ENCODE measurements around the gene CCDC9.
A peak's percentile ranks its signal among the peaks of the same experiment; 100 is the strongest.

CCDC9 gene

GRCh38 chr19:47305309-47305751 is 49.0 kb downstream of the CCDC9 start:
- H3K4me3 ChIP-seq (ENCODE audit: low read depth, low read length): no peak overlapping the region
- DNase-seq (ENCODE audit: low read depth): peak; percentile 46
- TF ChIP-seq, protein P1, sequence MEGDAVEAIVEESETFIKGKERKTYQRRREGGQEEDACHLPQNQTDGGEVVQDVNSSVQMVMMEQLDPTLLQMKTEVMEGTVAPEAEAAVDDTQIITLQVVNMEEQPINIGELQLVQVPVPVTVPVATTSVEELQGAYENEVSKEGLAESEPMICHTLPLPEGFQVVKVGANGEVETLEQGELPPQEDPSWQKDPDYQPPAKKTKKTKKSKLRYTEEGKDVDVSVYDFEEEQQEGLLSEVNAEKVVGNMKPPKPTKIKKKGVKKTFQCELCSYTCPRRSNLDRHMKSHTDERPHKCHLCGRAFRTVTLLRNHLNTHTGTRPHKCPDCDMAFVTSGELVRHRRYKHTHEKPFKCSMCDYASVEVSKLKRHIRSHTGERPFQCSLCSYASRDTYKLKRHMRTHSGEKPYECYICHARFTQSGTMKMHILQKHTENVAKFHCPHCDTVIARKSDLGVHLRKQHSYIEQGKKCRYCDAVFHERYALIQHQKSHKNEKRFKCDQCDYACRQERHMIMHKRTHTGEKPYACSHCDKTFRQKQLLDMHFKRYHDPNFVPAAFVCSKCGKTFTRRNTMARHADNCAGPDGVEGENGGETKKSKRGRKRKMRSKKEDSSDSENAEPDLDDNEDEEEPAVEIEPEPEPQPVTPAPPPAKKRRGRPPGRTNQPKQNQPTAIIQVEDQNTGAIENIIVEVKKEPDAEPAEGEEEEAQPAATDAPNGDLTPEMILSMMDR (IDR thresholded peaks at IDR 0.05; ENCODE audit: low read depth, low read length, missing control alignments): peak; percentile 99

DNA sequence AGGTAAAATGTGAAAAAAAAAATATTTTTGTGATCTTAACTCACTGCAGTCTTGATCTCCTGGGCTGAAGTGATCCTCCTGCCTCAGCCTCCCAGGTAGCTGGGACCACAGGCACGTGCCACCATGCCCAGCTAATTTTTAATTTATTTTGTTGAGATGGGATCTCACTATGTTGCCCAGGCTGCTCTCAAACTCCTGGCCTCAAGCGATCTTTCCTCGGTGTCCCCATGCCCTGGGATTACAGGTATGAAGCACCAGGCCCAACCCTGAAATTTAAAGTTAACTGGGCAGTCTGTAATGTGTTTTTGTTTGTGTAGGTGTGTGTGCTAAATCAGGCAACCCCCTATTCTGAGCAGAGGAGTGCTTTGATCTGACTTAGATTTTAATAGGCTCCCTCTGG is 50.0 kb downstream of the CCDC9 start:
- H3K4me3 ChIP-seq (ENCODE audit: low read depth, low read length): no peak overlapping the region
- no peak for DNase-seq (ENCODE audit: low read depth)
- TF ChIP-seq, protein P1 (IDR thresholded peaks at IDR 0.05; ENCODE audit: low read depth, low read length, missing control alignments): no peak

DNA sequence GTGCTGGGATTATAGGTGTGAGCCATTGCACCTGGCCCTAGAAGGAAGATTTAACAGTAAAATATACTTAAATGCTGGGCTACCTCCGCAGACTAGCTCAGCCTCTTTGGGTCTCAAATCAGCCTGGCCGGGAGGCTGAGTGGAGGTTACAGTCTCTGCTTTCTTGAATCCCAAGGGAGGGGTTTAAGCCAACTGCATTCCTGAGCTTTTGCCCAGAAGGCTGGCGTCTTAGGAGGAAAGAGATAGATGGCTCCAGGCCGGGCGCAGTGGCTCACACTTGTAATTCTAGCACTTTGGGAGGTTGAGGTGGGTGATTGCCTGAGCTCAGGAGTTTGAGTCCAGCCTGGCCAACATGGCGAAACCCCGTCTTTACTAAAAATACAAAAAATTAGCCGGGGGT is 52.7 kb downstream of the CCDC9 start:
- TF ChIP-seq, protein P1 (IDR thresholded peaks at IDR 0.05; ENCODE audit: low read depth, low read length, missing control alignments): no peak
- DNase-seq (ENCODE audit: low read depth): no peak
- no peak overlapping the region for H3K4me3 ChIP-seq (ENCODE audit: low read depth, low read length)

- no peak for DNase-seq (ENCODE audit: low read depth)
- H3K4me3 ChIP-seq (ENCODE audit: low read depth, low read length): no peak within 1 kb of the TSS
- TF ChIP-seq, protein P1 (IDR thresholded peaks at IDR 0.05; ENCODE audit: low read depth, low read length, missing control alignments): no peak
These were observed 53.3 kb downstream of the CCDC9 start, which contains the start of gene C5AR1 for GRCh38 chr19:47309608-47310007. C5AR1 (plus strand) TSS chr19:47309861; CDS start chr19:47309896, 35 bp downstream.

- TF ChIP-seq, protein P1 (IDR thresholded peaks at IDR 0.05; ENCODE audit: low read depth, low read length, missing control alignments): no peak
- no peak for DNase-seq (ENCODE audit: low read depth)
- no peak overlapping the region for H3K4me3 ChIP-seq (ENCODE audit: low read depth, low read length)
These were observed 54.0 kb downstream of the CCDC9 start for GRCh38 chr19:47310323-47310722.

- TF ChIP-seq, protein P1 (IDR thresholded peaks at IDR 0.05; ENCODE audit: low read depth, low read length, missing control alignments): no peak
- no peak overlapping the region for H3K4me3 ChIP-seq (ENCODE audit: low read depth, low read length)
- no peak for DNase-seq (ENCODE audit: low read depth)
These were observed 54.5 kb downstream of the CCDC9 start for GRCh38 chr19:47310819-47311218.

DNA sequence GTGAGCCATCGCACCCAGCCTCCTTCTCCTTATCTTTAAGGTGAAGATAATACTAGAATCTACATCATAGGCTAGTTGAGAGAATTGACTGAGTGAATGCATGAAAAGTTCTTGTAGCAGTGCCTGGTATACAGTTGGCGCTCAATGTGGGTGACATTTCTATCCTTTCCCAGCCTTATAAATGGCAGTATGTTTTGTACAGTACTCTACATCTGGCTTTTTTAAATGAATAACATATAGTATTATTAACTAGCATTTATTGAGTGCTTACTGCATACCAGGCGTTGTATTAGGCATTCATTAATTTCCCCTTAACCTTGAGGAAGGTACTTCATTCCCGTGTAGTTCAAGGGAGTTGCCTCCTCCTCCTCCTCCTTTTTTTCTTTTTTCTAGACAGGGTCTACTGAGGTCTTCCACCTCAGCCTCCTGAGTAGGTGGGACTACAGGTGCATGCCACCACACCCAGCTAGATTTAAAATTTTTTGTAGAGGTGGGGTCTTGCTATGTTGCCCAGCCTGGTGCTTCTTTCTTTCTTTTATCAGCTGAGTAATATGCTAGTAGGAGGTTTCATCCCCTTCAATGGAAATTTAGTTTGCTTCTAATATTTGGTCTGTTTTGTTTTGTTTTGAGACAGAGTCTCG is 56.2 kb downstream of the CCDC9 start:
- TF ChIP-seq, protein P1 (IDR thresholded peaks at IDR 0.05; ENCODE audit: low read depth, low read length, missing control alignments): no peak
- H3K4me3 ChIP-seq (ENCODE audit: low read depth, low read length): no peak overlapping the region
- no peak for DNase-seq (ENCODE audit: low read depth)
